GM18511 (cell line): Measurements from ENCODE around the gene CACNA1E.
A peak's percentile ranks its signal among the peaks of the same experiment; 100 is the strongest.
"Not testable (repeated sequence)": the region's sequence is repeated elsewhere in the genome, so short reads cannot be mapped to it uniquely, and the experiment has no call there.

Experiments used
- ATAC-seq: cut with Tn5 transposase; IDR thresholded peaks from one replicate; pipeline ENCODE4 v1.9.1; 2021; ENCODE audit warnings: mild to moderate bottlenecking, moderate library complexity; ENCODE audit not compliant: unreplicated experiment

The CACNA1E gene

GRCh38 chr1:181514298-181515290, 31.3 kb downstream of the CACNA1E start:
- ATAC-seq = peak; percentile 91

GRCh38 chr1:181516706-181517105, 33.4 kb downstream of the CACNA1E start:
- ATAC-seq = no peak

GRCh38 chr1:181517181-181517875, 34.0 kb downstream of the CACNA1E start:
- ATAC-seq = no peak

GRCh38 chr1:181518152-181518551, 34.8 kb downstream of the CACNA1E start:
- ATAC-seq = no peak

GRCh38 chr1:181522864-181523263, 39.5 kb downstream of the CACNA1E start:
- ATAC-seq = no peak

DNA sequence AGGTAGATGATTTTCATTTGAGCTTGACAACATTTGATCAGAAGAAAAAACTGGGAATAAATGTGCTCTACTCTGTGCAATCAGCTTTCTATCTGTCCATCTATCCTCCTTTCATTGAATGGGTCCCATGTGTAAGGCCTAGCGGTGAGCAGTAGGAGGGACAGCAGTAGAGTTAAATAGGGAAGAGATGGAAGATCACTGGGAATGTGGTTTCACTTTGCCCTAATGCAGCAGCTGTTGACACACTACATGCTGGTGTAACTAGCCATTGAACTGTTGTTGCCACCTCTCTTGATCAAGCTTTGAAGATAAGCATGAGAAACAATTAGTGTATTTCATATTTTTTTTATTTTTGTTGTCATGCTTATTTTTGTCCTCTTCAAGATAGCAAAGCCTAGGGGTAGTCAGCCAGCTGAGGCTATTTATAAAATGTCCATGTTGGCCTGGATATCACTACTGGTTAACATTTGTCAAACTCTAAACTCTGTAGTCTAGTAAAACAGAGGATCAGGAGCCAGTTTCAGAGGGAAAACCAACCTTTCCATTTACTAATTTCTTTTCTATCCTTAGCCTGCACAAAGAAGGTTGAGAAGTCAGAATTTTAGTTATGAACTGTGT, 41.9 kb downstream of the CACNA1E start:
- ATAC-seq = no peak

DNA sequence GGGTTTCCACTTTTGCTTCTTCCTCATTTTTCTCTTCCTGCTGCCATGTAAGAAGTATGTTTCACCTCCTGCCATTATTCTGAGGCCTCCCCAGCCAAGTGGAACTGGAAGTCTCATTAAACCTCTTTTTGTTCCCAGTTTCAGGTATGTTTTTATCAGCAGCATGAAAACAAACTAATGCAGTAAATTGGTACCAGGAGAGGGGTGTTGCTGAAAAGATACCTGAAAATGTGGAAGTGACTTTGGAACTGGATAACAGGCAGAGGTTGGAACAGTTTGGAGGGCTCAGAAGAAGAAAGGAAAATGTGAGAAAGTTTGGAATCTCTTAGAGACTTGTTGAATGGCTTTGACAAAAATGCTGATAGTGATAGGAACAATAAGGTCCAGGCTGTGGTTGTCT, 44.9 kb downstream of the CACNA1E start:
- ATAC-seq = not testable (repeated sequence)

GRCh38 chr1:181531441-181531840, 48.1 kb downstream of the CACNA1E start:
- ATAC-seq = no peak

DNA sequence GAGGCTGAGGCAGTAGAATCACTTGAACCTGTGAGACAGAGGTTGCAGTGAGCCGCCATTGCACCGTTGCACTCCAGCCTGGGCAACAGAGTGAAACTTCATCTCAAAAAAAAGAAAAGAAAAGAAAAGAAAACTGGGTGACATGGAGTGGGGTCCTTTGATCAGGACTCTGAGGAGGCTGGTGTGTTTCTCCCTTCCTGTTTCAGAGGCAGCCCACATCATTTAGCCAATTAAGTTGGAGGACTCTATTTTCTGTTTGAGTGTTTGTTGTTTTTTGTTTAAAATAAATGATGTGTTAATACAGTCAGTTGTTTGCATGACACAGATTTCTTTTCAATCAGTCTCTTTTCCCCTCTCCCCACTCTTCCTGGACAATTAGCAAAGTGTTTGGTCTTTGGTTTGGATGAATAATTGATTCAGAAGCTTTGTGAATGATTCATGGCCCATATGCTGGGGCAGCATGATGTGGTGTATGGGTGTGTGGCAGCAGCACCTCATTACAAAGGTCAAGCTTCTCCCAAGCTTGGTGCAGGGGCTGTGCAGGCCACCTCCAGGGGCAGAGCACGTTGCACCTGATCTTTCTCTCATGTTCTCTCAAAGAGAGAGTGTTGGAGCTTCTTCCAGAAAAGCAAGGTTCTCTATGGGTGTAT, 48.8 kb downstream of the CACNA1E start:
- ATAC-seq = no peak

- ATAC-seq = no peak
Measured at GRCh38 chr1:181538836-181539235, 55.5 kb downstream of the CACNA1E start.

GRCh38 chr1:181541458-181541857, 58.1 kb downstream of the CACNA1E start:
- ATAC-seq = no peak

GRCh38 chr1:181541947-181542346, 58.6 kb downstream of the CACNA1E start:
- no peak for ATAC-seq

DNA sequence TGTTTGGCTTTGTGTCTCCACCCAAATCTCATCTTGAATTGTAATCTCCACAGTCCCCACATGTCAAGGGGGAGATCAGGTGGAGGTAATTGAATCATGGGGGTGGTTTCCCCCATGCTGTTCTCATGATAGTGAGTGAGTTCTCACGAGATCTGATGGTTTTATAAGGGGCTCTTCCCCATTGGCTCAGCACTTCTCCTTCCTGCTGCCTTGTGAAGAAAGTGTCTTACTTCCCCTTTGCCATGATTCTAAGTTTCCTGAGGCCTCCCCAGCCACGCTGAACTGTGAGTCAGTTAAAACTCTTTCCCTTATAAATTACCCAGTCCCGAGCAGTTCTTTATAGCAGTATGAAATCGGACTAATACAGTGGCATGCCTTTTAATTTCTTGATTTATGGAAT, 59.1 kb downstream of the CACNA1E start:
- not testable (repeated sequence) for ATAC-seq

- ATAC-seq = no peak
Measured at GRCh38 chr1:181545395-181545794, 62.1 kb downstream of the CACNA1E start.

- no peak for ATAC-seq
Measured at GRCh38 chr1:181548497-181548896, 65.2 kb downstream of the CACNA1E start.

DNA sequence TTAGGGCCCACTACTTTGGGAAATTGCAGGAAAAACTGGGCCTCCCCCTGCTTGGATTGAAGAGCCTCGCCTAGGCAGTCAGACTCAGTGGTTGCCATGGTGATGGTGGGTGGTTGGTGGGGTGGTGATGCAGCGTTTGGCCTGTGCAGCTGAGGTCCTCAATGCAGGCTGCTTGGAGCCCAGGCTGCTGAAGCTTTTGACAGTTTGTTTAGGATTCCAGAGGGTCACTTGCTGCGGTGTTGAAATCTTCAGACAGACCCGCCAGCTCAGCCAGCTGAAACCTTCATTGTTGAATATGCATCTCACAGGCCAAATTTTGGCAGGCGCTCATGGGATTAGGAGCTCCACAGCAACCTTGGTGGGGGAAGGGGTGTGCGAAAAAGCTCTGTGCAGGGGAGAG, 67.9 kb downstream of the CACNA1E start:
- ATAC-seq = no peak

GRCh38 chr1:181551754-181552153, 68.4 kb downstream of the CACNA1E start:
- no peak for ATAC-seq

DNA sequence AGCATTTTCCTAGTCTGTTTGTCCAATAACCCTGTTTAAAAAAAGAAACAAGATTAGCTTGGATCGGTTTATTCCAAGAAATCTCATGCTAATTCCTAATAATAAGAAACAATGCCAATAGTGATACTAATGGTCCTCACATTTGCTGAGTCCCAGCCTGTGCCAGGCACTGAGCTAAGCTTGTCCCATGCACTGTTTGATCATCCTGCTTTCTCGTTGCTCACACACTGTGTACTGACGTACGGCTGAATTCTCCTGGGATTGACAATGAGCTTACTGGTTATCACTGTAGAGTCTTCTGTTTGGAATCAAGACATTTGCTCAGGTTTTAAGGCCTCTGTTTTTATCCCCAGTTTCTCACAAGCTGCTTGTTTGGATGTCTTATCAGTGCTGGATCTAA, 71.1 kb downstream of the CACNA1E start:
- ATAC-seq = no peak

- no peak for ATAC-seq
Measured at GRCh38 chr1:181556631-181557030, 73.3 kb downstream of the CACNA1E start.

GRCh38 chr1:181557313-181557712, 74.0 kb downstream of the CACNA1E start:
- no peak for ATAC-seq

DNA sequence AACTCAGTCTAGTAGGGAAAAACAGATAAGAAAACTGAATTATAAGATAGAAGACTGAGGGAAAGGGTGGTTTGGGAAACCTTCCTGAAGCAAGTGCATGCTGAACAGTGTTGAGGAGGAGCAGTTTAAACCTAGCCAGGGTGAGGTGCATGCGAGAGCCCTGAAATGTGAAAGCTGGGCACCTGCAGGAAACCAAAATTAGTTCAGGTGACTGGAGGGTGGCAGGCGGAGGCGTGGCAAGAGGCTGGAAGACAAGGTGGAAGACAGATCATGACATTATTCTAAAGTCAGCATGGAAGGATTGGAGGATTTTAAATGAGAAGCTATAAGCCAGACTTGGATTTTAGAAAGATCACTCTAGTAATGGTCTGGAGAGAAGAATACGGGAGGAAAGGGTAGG, 75.1 kb downstream of the CACNA1E start:
- ATAC-seq = no peak
